ENCODE results near the gene CNKSR3. TPM values are rescaled to one million over a fixed set of nuclear protein-coding genes. Genes with fewer than 3 reads are reported as not detected.

The CNKSR3 gene
- total RNA-seq, 6 experiments from 2014 or later, result 19.8 to 43.4 (median 26.9) TPM

- Histone ChIP-seq H3K36me3 (no peaks in the 10 kb centered on the region), H3K4me3 (peak overlapping the region in 1 of 3 donors; percentile 47), H3K27me3 (no peaks in the 10 kb centered on the region), H3K4me1 (peaks cover 0 to 42% (median 14%) of the 10 kb centered on the region in 4 donors), H3K9me3 (no peaks in the 10 kb centered on the region), H3K27ac (peak overlapping the region; percentile 81 to 94 (median 93))
- intact Hi-C loops (cut with DNase I), result no loop called here
- 21% methylated on average over 3 of the region's 3 CpGs for WGBS (ENCODE audit: insufficient coverage, low coverage, low lambda C conversion rate, missing lambda C conversion rate)
- peak; percentile 38 to 68 (median 60) for ATAC-seq
- DNase-seq, result peak in 1 of 3 donors; percentile 65
- no peak for TF ChIP-seq CTCF (IDR thresholded peaks at IDR 0.05)
- peak; percentile 51 for TF ChIP-seq POLR2A (IDR thresholded peaks at IDR 0.05)
Observed at GRCh38 chr6:154440022-154440421, 70.5 kb downstream of the CNKSR3 start.

GRCh38 chr6:154438882-154439415 lies 71.5 kb downstream of the CNKSR3 start:
- DNase-seq (no peak), ATAC-seq (peak in 1 of 4 donors; percentile 15)

DNA sequence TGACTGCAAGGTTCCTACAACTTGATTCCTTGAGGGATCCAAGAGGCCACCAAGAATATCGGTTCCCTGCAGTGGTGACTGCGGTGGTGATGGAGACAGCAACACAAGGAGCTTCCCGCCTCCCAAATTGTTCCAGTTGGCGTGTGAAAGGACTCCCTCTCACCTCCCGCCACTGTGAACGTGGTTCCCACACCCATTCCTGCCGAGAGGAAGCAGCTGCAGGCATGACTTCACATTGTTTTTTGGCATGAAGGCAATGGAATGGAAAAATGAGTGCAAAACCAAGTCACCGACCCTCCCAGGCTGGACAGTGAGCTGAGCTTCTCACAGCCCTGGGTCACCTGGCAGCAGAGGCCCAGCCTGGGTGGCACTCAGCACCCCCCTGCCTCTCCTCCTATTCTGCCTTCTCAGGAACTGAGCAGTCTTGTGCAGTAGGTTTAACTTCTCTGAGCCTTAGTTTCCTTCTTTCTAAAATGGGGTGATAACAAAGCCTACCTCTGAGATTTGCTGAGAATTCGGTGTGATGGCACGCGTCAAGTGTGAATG lies 75.0 kb downstream of the CNKSR3 start:
- 83% methylated on average over 1 of the region's 11 CpGs for WGBS (ENCODE audit: insufficient coverage, low coverage, low lambda C conversion rate, missing lambda C conversion rate)
- no peak for ATAC-seq
- Histone ChIP-seq H3K27me3 (no peaks in the 10 kb centered on the region), H3K4me3 (no peak overlapping the region), H3K27ac (no peak overlapping the region), H3K9me3 (no peaks in the 10 kb centered on the region), H3K4me1 (peaks cover 0 to 45% (median 12%) of the 10 kb centered on the region in 4 donors), H3K36me3 (no peaks in the 10 kb centered on the region)
- intact Hi-C loops (cut with DNase I), result no loop called here
- TF ChIP-seq CTCF (IDR thresholded peaks at IDR 0.05), result no peak
- no peak for TF ChIP-seq POLR2A (IDR thresholded peaks at IDR 0.05)
- no peak for DNase-seq

More at GRCh38 chr6:154438882-154439415, 71.5 kb downstream of the CNKSR3 start:
- H3K9me3 ChIP-seq, result no peaks in the 10 kb centered on the region
- no peaks in the 10 kb centered on the region for H3K36me3 ChIP-seq
- WGBS (ENCODE audit: insufficient coverage, low coverage, low lambda C conversion rate, missing lambda C conversion rate), result 72% methylated on average over 9 of the region's 9 CpGs
- H3K4me1 ChIP-seq, result peaks cover 0 to 31% (median 13%) of the 10 kb centered on the region in 4 donors
- H3K27me3 ChIP-seq, result no peaks in the 10 kb centered on the region
- H3K27ac ChIP-seq, result peak overlapping the region; percentile 42 to 94 (median 93)
- H3K4me3 ChIP-seq, result peak overlapping the region in 1 of 3 donors; percentile 1
- TF ChIP-seq POLR2A (IDR thresholded peaks at IDR 0.05) (no peak), CTCF (IDR thresholded peaks at IDR 0.05) (no peak)
- intact Hi-C loops (cut with DNase I), result no loop called here

DNA sequence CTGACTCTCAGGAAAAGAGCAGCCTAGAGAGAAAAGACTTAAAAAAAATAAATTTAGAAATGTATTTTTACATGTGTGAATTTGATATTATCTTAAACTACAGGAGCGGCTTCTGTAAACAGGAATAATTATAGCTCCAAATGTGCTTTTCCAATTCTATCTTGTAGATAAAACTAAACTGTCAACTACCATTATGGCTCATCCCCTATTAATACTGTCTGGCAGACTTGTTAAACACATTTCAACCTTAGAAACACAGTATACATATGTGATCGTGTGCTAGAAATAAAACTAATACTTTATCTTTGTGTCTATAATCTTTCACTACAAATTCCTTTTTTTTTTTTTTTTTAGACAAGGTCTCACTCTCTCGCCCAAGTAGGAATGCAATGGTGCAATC lies 75.8 kb downstream of the CNKSR3 start:
- ATAC-seq (no peak), DNase-seq (no peak)
- peaks cover 0 to 45% (median 10%) of the 10 kb centered on the region in 4 donors for H3K4me1 ChIP-seq
- no peak overlapping the region for H3K4me3 ChIP-seq
- H3K9me3 ChIP-seq, result no peaks in the 10 kb centered on the region
- H3K27ac ChIP-seq, result no peak overlapping the region
- WGBS (ENCODE audit: insufficient coverage, low coverage, low lambda C conversion rate, missing lambda C conversion rate), result 71% methylated on average over 3 of the region's 3 CpGs
- intact Hi-C loops (cut with DNase I), result no loop called here
- no peaks in the 10 kb centered on the region for H3K36me3 ChIP-seq
- TF ChIP-seq POLR2A (IDR thresholded peaks at IDR 0.05) (no peak), CTCF (IDR thresholded peaks at IDR 0.05) (no peak)
- no peaks in the 10 kb centered on the region for H3K27me3 ChIP-seq

Data from right lobe of liver (tissue), 6 donors.